GM21423 (cell line): Measurements from ENCODE around the gene SLC35C1.

Experiments
- ATAC-seq: cut with Tn5 transposase; IDR thresholded peaks from one replicate; pipeline ENCODE4 v1.9.1; 2021; ENCODE audit warnings: mild to moderate bottlenecking, moderate library complexity; ENCODE audit not compliant: unreplicated experiment

The SLC35C1 gene

DNA sequence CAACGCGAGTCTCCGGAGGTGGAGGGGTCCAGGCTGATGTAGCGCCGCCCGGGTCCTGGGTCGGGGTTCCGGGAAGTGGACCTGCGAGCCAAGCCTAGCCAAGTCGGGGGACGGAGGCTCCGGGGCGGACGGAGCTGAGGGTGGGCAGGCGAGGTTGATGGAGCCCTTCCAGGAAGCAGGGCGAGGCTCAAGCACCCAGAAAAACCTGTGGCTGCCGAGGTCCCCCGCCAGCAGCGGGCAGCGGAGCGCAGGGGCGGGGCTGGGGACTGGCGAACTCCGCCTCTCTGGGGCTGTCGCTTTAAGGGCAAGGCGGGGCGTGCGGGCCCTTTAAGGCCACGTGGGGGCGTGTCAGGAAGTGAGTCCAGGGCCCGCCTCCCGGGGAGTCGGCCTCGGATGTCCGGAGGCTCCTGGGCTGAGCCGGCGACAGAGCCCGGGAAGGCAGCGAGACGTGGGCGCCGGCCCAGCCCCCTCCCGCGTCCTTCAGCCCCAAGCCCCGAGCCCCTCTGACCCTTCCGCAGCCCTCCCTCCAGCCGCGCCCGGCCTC, at the start of gene SLC35C1:
Gene SLC35C1 (plus strand): TSS at position 389 of the 544 bp plus-strand sequence. CDS start 653 bp downstream, outside the sequence.
- ATAC-seq = peak; percentile 96

DNA sequence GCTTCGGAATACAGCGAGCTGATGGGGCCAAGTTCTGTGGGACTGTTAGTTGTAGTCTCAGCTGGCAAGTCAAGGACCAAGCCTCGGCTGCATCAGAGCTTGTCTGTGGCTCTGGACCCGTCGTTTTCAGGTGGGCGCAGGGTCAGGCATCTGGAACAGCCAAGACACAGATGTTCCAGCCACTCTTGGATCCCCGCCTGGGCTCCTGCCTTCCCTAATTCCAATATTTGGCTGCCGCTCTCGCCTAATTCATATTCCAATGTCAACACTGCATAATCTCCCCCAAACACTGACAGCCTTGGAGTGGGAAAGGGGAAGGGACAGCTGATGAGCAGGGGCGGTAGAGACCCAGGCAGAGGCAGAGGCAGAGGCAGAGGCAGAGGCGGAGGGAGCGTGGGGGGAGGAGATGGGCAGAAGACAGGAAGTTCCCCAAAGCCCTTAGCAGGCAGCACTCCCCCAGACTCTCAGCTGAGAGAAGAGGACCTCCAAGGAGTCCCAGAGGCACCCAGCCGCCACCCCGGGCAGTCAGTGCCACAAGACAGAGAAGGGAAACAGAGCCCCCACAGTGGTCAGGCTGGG, 49.6 kb upstream of the SLC35C1 start:
- ATAC-seq = no peak

DNA sequence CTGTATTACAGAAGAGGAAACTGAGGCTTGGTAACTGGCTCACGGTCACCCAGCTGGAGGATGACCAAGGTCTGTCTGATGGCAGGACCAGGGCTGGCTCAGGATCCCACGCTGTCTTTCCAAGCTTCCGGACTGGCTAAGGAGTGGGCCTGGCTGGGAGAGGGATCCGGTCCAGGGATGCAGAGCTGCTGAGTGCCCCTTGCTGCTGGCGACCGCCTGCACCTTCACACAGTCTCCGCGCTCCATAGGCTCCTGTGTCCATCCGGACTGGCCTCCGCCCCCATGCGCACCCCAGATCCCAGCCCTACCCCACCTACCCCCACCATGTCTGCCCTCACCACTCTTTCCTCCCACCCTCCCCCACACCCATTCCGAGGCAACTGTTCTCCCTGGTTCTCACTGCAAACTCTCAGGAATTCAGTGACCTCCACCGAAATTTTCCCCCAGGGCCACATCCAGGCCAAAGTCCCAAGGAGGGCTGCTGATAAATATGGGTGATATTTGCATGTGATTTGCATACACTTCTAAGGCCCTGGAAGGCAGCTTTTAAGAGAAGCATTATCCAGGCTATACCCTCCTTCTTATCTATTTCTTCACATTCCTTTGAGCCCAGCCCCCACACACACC, 48.5 kb upstream of the SLC35C1 start:
- ATAC-seq = no peak

DNA sequence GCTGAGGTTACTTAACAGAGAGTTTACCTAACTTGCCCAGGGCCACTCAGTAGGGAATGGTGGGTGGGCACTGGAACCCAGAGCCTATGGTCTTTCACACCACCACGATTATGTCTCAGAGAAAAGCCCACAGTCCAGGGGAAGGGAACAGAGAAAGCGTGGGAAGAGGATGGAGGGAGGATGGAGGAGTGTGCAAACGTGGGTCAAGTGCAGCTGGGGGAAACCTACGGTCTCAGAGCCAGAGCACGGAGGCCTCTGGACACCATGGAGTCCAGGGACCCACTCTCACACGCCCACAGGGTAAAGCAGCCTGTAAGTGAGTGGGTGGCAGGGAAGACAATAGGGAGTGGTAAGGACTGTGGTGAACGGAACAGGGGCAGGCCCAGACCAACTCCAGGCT, 47.3 kb upstream of the SLC35C1 start:
- ATAC-seq = no peak

DNA sequence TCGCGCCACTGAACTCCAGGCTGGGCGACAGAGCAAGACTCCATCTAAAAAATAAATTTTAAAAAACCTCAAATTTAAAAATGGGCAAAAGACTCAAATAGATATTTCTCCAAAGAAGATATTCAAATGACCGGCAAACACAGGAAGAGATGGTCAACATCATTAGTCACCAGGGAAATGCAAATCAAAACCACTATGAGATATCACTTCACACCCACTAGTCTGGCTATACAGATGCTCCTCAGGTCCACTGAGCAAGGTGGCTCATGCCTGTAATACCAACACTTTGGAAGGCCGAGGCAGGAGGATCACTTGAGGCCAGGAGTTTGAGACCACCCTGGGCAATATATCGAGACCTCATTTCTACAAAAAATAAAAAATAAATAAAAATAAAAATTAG, 43.3 kb upstream of the SLC35C1 start:
- no peak for ATAC-seq

DNA sequence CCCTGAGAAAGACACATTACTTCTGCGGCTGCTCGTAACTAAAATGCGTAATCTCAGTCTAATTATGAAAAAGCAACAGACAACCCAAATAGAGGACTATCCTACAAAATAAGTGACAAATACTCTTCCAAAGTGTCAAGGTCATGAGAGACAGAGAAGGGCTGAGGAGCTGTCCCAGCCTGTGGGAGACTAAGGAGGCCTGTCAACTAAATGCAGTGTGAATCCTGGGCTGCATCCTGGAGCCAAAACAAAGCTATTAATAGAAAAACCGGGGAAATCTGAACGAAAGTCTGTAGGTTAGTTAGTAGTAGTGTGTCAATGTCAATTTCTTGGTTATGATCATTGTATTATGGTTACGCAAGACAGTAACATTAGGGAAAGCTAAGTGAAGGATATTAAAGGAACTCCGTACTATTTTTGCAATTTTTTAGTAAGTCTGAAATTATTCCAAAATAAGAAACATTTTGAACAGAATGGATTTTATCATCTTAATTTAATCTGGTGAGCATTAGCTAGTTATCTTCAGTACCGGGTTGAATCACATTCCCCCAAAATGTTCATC, 39.8 kb upstream of the SLC35C1 start:
- ATAC-seq = no peak

DNA sequence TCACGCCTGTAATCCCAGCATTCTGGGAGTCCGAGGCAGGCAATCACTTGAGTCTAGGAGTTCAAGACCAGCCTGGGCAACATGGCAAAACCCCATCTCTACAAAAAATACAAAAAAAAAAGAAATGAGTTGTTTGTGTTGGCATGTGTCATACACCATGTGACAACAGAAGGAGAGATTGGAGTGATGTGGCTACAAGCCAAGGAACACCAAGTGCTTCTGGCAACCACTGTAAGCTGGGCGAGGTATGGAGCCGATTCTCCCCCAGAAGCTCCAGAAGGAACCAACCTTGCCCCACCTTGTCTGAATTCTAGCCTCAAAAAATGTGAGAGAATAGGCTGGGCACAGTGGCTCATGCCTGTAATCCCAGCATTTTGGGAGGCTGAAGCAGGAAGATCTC, 39.1 kb upstream of the SLC35C1 start:
- ATAC-seq = no peak

DNA sequence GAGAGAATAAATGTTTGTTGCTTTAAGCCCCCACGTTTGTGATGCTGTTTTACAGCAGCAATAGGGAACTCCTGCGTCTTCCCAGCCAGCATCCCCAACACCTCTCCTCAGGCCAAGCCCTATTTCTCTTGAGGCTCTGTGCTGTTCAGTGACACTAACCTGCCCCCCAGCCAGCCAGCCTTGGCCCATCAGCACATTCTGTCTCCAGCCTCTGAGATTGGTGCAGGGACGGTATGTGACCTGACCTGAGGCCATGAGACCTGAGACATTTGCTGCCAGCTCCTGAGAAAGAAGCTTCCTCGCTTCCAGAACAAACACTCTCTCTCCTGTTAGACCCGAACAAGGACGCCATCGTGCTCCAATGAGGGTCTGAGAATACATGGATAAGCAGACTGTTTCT, 38.5 kb upstream of the SLC35C1 start:
- no peak for ATAC-seq

DNA sequence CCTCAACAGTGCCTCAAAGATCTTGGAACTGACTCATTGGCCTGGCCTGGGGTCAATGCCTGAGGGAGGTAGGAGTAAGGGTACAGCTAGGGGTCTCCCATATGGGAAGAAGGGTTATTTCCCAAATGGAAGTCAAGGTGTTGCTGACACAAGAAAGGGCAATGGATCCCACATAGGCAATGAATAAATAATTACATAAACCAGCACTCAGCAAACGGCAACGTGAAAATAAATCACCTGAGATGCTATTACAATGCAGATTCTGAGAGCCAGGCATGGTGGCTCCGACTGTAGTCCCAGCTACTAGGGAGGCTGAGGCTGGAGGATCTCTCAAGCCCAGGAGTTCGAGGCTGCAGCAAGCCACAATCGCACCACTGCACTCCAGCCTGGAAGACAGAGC, 36.5 kb upstream of the SLC35C1 start:
- no peak for ATAC-seq

DNA sequence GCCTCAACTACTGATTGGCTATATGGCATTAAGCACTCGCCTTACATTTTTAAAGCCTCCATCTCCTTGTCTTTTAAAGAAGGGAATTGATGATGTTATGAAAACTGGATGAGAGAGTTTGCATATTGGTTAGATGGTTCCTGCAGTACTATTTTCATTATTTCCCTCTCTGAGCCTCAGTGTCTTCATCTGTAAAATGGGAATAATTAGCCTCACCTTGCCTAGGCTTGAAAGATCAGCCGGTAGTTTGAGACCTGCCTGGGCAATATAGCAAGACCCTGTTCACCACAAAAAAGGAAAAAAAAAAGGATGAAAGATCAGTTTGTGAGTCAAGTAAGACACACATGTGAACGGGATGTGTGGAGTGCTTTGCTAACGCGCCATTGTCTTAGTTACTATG, 35.0 kb upstream of the SLC35C1 start:
- ATAC-seq = no peak

DNA sequence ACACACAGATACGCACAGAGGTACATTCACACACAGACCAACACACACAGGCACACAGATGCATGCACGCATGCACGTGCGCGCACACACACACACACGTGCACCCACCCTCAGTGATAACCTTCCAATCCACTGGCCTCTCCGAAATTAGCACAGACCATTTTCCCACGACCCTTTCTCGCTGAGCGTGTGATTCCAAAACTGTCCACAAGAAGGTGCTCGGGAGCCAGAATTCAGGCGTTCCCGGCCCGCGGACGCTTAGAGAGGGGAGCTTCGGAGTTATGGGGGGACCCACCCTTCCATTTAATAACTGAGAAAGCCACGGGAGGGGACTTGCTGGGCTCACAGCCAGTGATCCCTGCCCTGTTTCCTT, 33.8 kb upstream of the SLC35C1 start:
- ATAC-seq = peak; percentile 35

DNA sequence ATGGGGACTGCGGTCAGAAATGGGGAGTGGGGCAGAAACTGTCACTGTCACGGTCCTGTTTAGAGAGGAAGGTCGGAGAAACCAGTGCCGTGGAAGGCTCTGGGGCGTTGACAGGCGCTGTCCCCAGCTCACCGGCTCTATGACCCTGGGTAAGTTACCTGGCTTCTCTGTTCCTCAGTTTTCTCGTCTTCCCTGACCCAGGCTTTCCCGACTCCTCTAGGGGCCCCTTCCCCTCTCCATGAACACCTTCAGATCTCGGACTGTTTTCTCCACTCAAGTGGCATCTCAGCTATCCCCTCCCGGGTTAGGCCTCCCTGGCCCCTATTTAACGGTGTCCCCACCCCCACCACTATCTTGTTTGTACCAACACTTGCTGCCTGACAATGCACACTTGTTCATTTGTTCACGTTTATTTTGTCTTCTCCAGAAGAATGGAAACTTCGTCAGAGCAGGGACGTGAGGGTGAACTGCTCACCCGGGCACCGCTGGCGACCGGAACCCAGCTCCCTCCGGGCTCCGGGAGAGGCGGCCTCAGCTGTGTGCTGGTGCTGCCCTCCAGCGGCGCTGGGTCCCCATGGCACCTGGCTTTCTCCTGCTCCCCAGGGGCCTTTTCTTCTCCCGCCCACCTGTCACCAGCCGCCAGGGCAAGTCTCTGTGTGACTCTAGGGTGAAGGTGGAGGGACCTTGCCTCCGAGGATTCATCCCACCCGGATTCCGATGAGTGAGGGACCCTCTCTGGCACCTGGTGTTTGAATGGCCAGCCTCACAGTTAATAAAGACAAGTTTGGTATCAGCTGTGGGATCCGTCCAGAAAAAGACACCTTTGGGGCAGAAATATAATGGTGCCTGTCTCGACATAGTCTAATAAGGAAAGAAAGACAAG, 33.1 kb upstream of the SLC35C1 start:
- peak; percentile 82 for ATAC-seq

DNA sequence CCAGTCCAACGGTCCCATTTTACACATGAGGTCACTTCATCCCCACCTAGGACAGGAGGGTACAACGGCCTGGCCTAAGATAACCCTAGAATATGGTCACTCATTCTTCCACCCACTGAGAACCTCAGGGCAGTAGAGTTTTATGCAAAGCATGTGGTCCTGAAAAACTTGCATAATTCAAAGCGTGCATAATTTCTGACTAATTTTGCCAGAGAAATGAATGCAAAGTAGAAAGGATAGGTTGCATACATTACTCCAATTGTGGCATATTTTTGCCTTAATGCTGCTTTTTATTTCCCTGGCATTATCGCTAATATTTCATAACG, 32.5 kb upstream of the SLC35C1 start:
- ATAC-seq = no peak

DNA sequence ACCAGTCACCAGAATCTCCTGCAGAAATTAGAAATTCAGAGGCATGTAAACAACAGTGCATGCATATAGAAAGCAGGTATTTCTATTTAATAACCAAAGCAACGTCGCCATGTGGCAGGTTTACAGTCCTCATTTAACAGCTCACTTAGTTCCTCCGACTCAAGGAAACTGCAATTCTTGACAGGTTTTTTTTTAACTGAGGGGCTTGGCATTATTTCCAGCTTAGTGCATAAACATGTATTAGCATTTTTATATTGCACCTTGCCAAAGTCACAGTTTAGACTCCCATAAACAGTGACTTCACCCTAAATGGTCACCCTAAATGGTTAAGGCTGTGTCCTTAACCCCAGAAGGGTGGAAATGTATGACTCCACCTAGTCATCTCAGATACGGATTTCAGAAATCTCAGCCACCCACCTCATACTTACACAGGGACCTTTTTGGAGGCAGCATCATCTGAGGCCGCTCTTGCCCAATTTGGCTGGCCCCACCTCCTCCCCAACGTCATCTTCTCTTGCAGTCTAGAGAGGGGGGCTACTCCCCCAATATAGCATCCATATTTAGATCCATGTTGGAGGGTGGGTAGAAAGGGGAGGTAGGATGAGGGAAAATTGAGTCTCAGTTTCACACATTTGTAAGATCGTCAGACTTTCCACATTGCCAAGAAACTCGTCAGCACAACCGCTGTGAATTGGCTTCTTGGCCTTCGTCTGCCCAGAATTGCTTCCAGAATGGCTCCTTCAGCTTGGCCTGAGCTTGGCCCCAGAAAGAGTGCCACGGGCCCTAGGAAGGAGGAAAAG, 31.8 kb upstream of the SLC35C1 start:
- no peak for ATAC-seq

DNA sequence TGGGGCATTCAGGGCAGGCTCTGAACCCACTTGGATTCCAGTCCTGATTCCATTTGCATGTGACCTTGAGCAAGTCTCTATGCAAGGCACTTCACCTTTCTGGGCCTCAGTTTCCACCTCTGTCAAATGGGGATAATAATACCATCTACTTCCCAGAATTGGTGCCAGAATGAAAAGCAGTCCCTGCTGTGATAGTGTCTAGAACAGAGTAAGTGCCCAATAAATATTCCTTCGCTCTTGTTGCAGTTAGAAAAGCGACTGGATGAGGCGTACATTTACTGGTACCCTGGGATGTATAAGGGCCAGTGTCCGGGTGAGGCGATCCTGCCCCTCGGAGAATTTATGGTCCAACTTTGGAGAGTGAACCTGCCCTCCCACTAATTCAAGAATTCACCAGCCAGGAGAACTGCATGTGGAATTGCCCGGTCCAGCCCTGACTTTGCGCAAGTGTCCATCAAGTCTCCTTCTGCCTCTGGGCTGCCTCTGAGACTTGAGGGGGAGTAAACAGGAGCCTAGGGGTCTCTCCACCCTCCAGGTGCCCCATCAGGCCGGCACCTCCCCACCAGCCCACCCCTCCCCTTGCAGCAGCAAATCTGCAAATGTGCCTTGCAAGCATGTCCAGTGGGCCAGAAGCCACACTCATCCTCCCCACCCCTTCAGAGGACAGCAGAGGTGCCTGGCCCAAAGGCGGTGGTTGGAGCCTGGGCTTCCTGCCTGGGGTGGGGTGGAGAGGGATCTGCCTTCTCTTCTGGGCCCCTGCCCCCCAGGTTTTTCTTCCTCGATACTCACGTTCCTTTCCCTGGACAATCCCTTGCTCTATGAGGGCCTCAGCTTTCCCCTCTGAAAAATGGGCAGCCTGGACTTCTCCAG, 30.9 kb upstream of the SLC35C1 start:
- ATAC-seq = no peak

DNA sequence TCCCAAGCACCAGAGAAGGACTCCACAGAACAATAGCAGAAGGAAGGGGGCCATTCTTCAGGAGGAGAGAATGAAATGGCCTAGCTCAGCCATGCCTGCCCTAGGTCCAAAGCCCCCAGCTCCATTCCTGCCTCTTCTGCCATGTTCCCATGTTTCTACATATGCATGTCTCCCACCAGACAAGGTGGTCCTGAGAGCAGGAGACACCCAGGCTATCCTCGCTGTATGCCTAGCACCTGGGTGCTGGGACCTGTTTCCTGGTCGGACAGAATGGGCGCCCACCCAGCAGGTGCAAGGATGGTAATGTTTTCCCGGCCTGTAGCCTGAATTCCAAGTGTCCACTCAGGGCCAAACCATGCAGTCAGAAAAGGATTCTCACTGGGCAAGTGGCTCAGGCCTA, 30.2 kb upstream of the SLC35C1 start:
- ATAC-seq = no peak

DNA sequence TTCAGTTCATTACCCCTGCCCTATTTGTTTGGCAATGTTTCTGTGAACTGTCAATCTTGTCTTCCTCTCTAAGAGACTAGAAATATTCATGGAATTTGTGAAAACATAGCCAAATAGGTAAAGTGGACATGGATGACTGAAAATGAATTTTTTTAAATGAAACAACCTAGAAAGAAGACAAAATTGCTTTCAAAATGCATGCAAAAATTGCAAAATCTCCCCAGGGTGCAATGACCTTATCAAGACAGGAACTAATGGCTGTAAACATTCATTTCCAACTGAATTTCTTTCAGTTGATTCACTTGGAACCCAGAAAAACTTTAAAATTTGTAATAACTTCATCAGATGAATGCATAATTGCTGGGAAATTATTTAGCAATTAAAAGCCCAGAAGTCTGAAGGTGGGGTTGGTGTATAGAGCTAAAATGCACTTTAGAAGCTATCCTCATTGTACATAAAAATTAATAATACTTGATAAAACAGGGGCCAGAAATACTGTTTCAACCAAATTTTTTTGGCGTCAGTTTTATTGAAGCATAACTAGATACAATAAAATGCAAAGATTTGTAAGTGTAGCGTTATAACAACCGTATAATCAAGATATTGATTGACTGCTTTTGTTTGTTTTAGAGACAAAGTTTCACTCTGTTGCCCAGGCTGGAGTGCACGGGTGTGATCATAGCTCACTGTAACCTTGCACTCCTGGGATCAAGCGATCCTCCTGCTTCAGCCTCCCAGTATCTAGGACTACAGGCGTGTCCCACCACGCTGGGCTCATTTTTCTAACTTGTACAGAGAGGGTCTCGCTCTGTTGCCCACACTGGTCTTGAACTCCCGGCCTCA, 27.6 kb upstream of the SLC35C1 start:
- ATAC-seq = no peak

DNA sequence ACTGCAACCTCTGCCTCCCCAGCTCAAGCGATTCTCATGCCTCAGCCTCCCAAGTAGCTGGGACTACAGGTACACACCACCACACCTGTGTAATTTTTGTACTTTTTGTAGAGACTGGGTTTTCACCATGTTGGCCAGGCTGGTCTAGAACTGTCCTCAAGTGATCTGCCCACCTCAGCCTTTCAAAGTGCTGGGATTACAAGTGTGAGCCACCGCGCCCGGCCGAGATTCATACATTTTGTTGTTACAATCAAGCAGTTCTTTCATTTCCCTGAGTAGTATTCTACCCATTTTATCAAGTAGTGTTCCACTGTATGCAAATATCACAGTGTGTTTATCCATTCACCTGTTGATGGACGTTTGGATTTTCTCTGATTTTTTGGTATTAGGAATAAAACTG, 26.6 kb upstream of the SLC35C1 start:
- ATAC-seq = no peak

DNA sequence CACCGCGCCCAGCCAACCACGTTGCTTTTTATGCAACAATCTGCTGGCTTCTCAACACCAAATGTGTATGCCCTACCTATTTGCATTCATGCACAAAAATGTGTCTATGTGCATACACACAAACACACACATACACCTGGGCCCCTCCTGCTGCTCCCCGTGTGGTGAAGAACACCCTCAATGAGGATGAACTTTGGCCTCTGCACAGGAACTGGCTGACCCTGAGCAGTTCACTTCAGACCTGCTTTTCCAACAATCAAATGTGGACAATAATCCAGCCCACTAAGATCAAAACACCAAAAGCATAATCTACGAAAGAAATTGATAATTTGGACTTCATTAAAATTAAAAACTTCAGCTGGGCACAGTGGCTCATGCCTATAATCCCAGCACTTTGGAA, 25.3 kb upstream of the SLC35C1 start:
- ATAC-seq = no peak
